ENCODE data around the gene CLCNKA.

The CLCNKA gene

DNA sequence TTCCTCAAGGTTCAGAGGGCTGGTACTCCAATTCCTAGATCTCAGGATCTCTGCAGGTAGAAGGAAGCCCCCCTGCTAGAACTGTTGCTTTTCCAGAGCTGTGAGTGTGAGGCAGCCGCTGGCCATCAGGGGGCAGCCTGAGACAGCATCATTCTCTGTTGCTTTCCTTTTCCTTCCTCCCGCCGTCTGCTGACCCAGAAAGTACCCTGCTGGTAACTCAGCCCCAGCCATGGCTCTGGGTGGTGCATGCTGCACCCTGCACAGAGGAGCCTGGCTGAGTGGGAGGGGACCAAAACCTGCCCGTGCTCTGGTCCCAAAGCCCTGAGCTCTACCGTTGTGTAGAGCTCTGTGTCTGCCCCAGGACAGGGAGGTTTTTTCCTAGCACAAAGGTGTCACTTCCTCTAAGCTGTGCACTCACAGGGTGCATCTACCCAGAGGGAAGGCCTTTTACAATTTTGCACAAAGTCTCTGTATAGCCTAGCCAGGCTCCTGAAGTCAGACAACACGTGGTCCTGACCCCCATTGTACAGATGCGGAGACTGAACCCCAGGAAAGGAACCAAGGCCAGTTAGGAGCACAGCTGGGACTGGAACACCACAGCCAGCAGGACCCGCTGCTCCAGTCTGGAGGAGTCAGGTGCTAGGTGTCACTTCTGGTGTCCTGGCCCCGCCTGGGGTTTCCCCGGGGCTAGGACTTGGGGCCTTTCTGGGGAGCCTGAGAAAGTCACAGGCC, 57.3 kb downstream of the CLCNKA start:
- TF ChIP-seq, protein P1, sequence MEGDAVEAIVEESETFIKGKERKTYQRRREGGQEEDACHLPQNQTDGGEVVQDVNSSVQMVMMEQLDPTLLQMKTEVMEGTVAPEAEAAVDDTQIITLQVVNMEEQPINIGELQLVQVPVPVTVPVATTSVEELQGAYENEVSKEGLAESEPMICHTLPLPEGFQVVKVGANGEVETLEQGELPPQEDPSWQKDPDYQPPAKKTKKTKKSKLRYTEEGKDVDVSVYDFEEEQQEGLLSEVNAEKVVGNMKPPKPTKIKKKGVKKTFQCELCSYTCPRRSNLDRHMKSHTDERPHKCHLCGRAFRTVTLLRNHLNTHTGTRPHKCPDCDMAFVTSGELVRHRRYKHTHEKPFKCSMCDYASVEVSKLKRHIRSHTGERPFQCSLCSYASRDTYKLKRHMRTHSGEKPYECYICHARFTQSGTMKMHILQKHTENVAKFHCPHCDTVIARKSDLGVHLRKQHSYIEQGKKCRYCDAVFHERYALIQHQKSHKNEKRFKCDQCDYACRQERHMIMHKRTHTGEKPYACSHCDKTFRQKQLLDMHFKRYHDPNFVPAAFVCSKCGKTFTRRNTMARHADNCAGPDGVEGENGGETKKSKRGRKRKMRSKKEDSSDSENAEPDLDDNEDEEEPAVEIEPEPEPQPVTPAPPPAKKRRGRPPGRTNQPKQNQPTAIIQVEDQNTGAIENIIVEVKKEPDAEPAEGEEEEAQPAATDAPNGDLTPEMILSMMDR (IDR thresholded peaks at IDR 0.05; ENCODE audit: insufficient read depth, low read length, poor library complexity, severe bottlenecking): peak; percentile 97
- peak; percentile 65 for DNase-seq (ENCODE audit: extremely low read depth, insufficient read length)
- Histone ChIP-seq H3K4me3 (replicated peaks; ENCODE audit: low read depth, low read length) (peak overlapping the region; percentile 21; the same call in 1 of the 2 replicates), H3K36me3 (ENCODE audit: control insufficient read depth, insufficient read depth, low read length) (no peaks in the 10 kb centered on the region), H3K27me3 (replicated peaks; ENCODE audit: control insufficient read depth, insufficient read depth, low read length) (no peaks in the 10 kb centered on the region)

GRCh38 chr1:16080422-16081150, 58.8 kb downstream of the CLCNKA start:
- H3K27me3 ChIP-seq (replicated peaks; ENCODE audit: control insufficient read depth, insufficient read depth, low read length): no peaks in the 10 kb centered on the region
- H3K36me3 ChIP-seq (ENCODE audit: control insufficient read depth, insufficient read depth, low read length): no peaks in the 10 kb centered on the region
- TF ChIP-seq, protein P1 (IDR thresholded peaks at IDR 0.05; ENCODE audit: insufficient read depth, low read length, poor library complexity, severe bottlenecking): no peak
- H3K4me3 ChIP-seq (replicated peaks; ENCODE audit: low read depth, low read length): no peak overlapping the region
- no peak for DNase-seq (ENCODE audit: extremely low read depth, insufficient read length)

DNA sequence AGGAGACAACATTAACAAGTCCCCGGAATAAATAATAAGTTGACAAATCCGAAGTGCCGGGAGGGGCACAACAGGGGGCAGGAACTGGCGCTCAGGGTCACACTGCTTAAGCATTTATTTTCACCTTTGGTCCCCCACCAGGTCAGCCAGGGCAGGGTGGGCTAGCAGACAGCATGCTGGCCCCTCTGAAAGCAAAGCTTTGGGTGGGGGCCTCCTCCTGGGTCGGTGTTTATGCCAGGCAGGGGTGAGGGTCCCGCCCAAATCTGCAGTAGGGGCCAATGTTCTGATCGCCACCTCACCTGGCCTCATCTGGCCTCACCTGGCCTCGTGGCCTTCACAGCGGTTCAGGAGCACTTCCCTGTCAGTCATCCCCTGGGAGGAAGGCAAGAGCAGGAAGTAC, 59.8 kb downstream of the CLCNKA start:
- no peaks in the 10 kb centered on the region for H3K36me3 ChIP-seq (ENCODE audit: control insufficient read depth, insufficient read depth, low read length)
- no peak overlapping the region for H3K4me3 ChIP-seq (replicated peaks; ENCODE audit: low read depth, low read length)
- TF ChIP-seq, protein P1 (IDR thresholded peaks at IDR 0.05; ENCODE audit: insufficient read depth, low read length, poor library complexity, severe bottlenecking): no peak
- no peaks in the 10 kb centered on the region for H3K27me3 ChIP-seq (replicated peaks; ENCODE audit: control insufficient read depth, insufficient read depth, low read length)
- DNase-seq (ENCODE audit: extremely low read depth, insufficient read length): no peak

DNA sequence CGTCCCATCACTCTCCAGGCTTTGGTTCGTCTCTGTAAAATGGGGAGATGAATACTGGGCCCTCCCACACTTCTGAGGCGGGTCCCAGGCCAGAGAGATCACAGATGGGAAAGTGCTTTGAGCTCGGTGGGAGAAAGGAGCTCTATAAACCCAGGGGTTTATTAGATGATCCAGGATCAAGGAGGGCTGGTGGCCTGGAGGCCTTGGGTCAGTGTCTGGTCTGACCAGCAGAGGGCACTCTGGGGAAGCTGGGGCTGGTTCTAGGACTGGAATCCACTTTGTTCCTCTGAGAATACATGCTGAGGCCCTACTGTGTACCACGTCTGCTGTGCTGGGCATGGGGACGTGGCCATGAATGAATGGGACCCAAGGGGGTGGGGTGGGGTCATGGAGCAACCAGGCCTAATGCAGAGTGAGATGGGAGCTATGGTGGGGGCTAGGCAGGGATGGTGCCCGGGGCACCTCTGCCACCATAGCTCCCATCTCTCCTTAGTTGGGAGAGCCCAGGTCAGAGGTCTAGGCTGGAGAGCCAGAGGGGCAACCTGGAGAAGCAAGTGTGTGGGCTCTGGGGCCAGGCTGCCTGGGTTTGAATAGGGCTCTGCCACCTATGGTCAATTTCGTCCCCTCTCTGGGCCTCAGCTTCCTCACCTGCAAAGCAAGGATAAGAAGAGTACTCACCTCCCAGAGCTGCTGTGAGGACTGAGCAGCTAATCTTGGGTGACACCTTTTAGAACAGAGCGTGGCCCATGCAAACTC, 60.6 kb downstream of the CLCNKA start:
- no peaks in the 10 kb centered on the region for H3K36me3 ChIP-seq (ENCODE audit: control insufficient read depth, insufficient read depth, low read length)
- no peak overlapping the region for H3K4me3 ChIP-seq (replicated peaks; ENCODE audit: low read depth, low read length)
- TF ChIP-seq, protein P1 (IDR thresholded peaks at IDR 0.05; ENCODE audit: insufficient read depth, low read length, poor library complexity, severe bottlenecking): peak; percentile 90
- DNase-seq (ENCODE audit: extremely low read depth, insufficient read length): peak; percentile 33
- no peaks in the 10 kb centered on the region for H3K27me3 ChIP-seq (replicated peaks; ENCODE audit: control insufficient read depth, insufficient read depth, low read length)

DNA sequence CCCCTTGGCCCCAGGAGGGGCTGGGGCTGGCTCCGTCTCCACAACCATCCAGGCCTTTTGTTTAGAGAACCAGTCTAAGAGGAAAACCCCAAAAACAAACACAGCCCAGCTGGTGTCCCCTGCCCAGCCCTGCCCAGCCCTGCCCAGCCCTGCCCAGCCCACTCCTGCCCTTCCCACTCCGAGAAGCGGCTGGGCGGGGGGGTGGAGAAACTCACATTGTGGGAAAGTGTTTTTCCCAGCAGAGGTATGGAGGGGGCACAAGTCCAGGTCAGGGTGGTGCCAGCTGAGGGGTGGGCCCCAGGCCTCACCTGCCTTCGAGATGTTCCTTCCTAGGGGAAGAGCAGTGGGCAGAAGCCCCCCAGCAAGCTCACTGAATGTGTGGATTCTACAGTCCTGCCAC, 61.6 kb downstream of the CLCNKA start:
- no peak for DNase-seq (ENCODE audit: extremely low read depth, insufficient read length)
- TF ChIP-seq, protein P1 (IDR thresholded peaks at IDR 0.05; ENCODE audit: insufficient read depth, low read length, poor library complexity, severe bottlenecking): no peak
- H3K27me3 ChIP-seq (replicated peaks; ENCODE audit: control insufficient read depth, insufficient read depth, low read length): no peaks in the 10 kb centered on the region; the same call in 1 of the 2 replicates

More for the DNA sequence above, 61.6 kb downstream of the CLCNKA start:
- Histone ChIP-seq H3K4me3 (replicated peaks; ENCODE audit: low read depth, low read length) (no peak overlapping the region), H3K36me3 (ENCODE audit: control insufficient read depth, insufficient read depth, low read length) (no peaks in the 10 kb centered on the region)

All from GM06990 (cell line).